KBM-7 (cell line): ENCODE results near the gene DCLRE1A.

Experiments
- DNase-seq: peaks from one replicate; pipeline ENCODE4 v3.0.0-alpha.2; 2015
- in situ Hi-C: fragments of 300-500 bp; cut with MboI; formaldehyde crosslinking; loops from 2 replicates; pipeline ENCODE4 v1.14.3; 2020; ENCODE audit warnings: low sequenced_read_pairs, low pct_unique_long_range_greater_than_20kb, mixed read lengths

Gene DCLRE1A

DNA sequence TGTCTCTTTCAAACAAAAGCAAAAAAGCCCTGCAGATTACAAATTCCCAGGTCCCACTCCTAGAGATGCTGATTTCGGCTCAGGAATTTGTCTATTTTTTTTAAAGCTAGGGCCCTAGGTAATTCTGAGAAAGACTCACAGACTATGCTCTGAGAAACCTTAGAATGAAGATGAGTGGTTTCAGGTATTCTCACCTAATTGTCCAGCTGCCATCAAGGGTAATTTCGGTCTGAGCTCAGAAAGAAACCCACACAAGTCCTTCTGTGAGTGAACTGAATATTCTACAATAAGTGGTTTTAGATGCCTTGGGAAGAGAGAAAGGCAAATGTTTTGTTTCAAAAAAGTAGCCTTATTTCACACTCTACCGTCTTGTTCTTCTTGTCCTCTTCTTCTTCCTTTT is 45.7 kb downstream of the DCLRE1A start:
- DNase-seq, result no peak
- in situ Hi-C loops, result no loop called here

DNA sequence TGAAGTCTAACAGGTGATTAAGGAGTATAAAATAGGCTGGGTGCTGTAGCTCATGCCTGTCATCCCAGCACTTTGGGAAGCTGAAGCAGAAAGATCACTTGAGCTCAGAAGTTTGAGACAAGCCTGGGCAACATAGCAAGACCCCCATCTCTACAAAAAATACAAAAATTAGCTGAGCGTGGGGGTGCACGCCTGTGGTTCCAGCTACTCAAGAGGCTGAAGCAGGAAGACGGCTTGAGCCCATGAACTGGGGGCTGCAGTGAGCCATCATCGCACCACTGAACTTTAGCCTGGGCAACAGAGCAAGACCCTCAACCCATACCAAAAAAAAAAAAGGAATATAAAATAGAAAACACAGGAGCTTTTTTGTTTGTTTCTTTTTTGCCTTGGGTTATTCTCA is 47.4 kb downstream of the DCLRE1A start:
- in situ Hi-C loops, result no loop called here

DNA sequence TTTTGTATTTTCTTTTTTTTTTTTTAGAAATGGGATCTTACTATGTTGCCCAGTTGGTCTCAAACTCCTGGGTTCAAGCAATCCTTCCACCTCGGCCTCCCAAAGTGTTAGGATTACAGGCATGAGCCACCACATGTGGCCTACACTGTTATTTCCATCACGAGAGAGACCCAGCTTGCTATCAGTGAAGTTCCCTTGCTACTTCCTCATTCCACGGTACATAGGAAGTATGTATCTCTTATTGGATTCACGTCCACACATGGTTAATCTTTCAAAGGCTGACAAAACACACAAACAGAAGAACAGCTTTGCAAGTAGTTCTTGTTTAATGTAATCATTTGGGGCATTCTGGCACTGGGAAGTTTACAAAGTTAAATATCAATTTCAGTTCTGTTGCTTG is 50.9 kb downstream of the DCLRE1A start:
- DNase-seq, result peak; percentile 65
- in situ Hi-C loops, result no loop called here

More for the DNA sequence above, 47.4 kb downstream of the DCLRE1A start:
- no peak for DNase-seq

DNA sequence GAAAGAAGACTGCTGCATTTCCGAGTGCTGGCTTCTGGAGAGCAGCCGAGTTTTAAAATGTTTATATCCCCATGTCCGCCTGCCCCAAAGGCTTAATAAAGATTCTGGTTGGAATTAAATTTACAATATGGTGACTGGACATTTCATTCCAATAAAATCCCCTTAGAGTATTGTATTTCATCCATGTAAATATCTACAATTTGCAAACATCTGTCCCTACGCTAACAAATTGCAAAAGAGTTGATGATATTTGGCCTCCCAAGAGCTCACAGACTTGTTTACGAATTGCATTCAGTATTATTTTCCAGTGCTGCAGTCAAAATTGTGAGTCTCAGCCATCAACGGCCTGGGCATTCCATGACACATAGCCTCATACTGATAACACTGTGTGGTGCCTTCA is 52.3 kb downstream of the DCLRE1A start:
- DNase-seq, result no peak
- in situ Hi-C loops, result no loop called here

DNA sequence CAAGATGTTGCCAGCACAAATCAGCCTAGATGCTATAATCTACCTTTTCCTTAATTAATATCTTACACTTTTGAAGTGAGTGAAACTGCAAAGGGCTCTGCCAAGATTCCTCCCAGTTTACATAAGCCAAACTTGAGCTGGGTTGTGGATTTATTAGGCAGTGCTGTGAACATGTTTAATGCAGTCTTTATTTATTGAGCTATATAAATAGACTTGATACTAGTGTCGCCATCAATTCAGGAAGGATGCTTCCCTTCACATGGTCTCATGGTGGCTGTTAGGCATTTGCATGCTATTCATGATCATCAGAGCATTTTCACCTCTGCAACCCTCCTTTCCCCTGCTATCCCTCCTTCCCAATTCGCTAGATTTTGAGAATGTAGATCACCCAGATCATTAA is 62.2 kb downstream of the DCLRE1A start:
- in situ Hi-C loops, result no loop called here

DNA sequence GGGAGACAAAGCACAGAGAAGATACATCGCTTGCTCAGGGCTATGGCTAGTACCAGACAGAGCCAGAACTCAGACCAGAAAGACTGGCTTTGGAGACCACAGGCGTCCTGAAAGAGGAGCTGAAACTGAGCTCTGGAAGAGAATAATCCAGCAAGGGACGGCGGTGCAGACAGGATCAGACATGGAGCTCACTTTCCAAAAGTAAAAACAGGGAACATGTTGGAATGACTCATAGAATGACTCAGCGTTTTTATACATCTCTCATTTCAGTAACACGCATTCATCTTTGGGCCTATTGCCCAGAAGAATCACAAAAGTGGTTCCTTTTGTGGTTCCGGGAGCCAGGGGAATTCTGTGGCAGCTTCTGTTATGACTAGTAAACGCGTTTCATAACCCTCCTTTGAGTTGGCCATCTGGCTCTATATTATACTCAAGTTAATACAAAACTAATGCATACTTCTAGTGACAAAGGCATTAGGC is 65.2 kb downstream of the DCLRE1A start:
- in situ Hi-C loops, result no loop called here
- DNase-seq, result peak; percentile 12

More for the DNA sequence above, 62.2 kb downstream of the DCLRE1A start:
- no peak for DNase-seq
